Measurements from ENCODE around the gene CHCHD6.

DNA sequence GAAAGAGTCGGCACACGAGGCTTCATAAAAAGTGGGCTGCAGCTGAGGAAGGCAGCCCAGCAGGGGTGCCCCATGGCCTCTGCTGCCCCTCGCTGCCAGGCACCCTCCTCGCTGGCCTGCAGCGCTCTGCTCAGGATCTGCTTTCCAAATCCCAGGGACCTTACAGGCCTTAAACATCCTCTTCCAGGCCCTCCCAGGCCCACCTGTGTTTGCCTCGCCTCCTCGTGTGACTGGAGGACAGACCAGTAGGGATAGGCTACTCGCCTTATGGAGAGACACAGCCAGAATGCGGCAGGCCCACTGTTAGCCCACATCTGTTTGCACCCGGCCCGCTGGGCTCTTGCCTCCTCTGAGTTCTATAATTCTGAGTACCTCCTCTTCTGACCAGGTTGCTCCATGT is 154.4 kb downstream of the CHCHD6 start:
- TF ChIP-seq POLR2AphosphoS5 (IDR thresholded peaks at IDR 0.05; ENCODE audit: borderline replicate concordance, low read depth, low read length) (no peak), EZH2 (IDR thresholded peaks at IDR 0.05) (no peak), FOXP2 (optimal IDR thresholded peaks at IDR 0.05; ENCODE audit: control extremely low read depth, extremely low read length, insufficient read depth) (no peak)

Measured in SK-N-MC (cell line).